Measurements from ENCODE around the gene CACNA1G.

DNA sequence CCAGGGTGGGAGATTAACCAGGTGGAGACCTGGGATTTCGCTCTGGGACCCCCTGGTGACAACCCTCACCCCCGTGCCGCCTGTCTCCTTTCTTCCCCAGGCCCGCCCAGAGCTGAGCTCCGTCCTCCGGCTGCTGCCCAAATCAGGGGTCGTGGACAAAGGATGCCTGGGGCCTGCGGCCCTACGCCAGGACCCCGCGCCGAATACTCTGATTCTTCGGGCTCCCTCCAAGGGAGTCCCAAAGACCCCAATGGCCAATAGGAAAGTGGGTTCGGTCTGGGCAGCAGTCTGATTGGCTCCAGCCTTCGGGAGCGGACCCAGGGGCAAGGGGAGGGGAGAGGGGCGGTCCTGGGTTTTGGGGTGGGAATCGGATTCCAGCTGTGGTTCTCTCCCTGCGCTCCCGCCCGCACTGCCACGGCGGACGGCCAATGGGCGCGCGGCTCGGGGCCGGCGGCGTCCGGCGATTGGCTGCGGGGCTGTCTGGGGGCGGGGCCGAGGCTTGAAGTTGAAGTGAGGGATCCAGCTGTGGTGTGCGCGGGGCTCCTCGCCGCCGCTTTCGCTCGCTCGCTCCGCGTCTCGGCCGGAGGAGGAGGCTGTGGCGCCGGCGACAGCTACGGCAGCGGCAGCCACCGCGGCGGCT lies at the start of gene CACNA1G:
- TF ChIP-seq POLR2A (IDR thresholded peaks at IDR 0.05; ENCODE audit: low read depth, low read length) (no peak), EZH2 (IDR thresholded peaks at IDR 0.05; ENCODE audit: borderline replicate concordance, low read depth, low read length, severe bottlenecking) (no peak), POLR2AphosphoS5 (IDR thresholded peaks at IDR 0.05; ENCODE audit: insufficient read depth, low read depth, low read length) (no peak)
- TF ChIP-seq, protein P1, sequence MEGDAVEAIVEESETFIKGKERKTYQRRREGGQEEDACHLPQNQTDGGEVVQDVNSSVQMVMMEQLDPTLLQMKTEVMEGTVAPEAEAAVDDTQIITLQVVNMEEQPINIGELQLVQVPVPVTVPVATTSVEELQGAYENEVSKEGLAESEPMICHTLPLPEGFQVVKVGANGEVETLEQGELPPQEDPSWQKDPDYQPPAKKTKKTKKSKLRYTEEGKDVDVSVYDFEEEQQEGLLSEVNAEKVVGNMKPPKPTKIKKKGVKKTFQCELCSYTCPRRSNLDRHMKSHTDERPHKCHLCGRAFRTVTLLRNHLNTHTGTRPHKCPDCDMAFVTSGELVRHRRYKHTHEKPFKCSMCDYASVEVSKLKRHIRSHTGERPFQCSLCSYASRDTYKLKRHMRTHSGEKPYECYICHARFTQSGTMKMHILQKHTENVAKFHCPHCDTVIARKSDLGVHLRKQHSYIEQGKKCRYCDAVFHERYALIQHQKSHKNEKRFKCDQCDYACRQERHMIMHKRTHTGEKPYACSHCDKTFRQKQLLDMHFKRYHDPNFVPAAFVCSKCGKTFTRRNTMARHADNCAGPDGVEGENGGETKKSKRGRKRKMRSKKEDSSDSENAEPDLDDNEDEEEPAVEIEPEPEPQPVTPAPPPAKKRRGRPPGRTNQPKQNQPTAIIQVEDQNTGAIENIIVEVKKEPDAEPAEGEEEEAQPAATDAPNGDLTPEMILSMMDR (IDR thresholded peaks at IDR 0.05; ENCODE audit: extremely low read depth in 1 of 2, insufficient read depth in 1 of 2, low read depth in 1 of 2, low read length in 2 of 2): no peak
- TF ChIP-seq, protein P2, sequence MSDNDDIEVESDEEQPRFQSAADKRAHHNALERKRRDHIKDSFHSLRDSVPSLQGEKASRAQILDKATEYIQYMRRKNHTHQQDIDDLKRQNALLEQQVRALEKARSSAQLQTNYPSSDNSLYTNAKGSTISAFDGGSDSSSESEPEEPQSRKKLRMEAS (IDR thresholded peaks at IDR 0.05; ENCODE audit: insufficient read depth, insufficient read length): no peak

Measured in endothelial cell of umbilical vein (primary cell).